HEK293T (cell line): ENCODE measurements around the gene MACROD1.
A peak's percentile ranks its signal among the peaks of the same experiment; 100 is the strongest.
"Not testable (repeated sequence)": the region's sequence is repeated elsewhere in the genome, so short reads cannot be mapped to it uniquely, and the experiment has no call there.

ENCODE experiments used
- CTCF ChIA-PET: fragments of 350-600 bp; formaldehyde crosslinking; extraction: SDS; loops from one replicate; lab custom pipeline; 2021; ENCODE audit warnings: antibody characterized with exemption, inconsistent platforms; lab: Yijun Ruan, JAX
- POLR2A ChIA-PET: fragments of 350-600 bp; formaldehyde crosslinking; extraction: SDS; loops from one replicate; lab custom pipeline; 2020; ENCODE audit warnings: antibody characterized with exemption, inconsistent platforms; lab: Yijun Ruan, JAX
- DNase-seq: peaks from one replicate; pipeline ENCODE4 v3.0.0; 2012; ENCODE audit warnings: mixed read lengths; ENCODE audit errors: extremely low spot score
- ARNT ChIP-seq: fragments of 450-650 bp; IDR thresholded peaks from 2 replicates; pipeline ENCODE4 v1.6.1; 2017; ENCODE audit warnings: mild to moderate bottlenecking
- BHLHE40 ChIP-seq: fragments of 450-650 bp; IDR thresholded peaks from 2 replicates; pipeline ENCODE4 v1.6.1; 2016; ENCODE audit warnings: mild to moderate bottlenecking, moderate library complexity, borderline replicate concordance
- CTBP1 ChIP-seq: fragments of 450-650 bp; IDR thresholded peaks from 2 replicates; pipeline ENCODE4 v1.6.1; 2016; ENCODE audit warnings: borderline replicate concordance
- ELF4 ChIP-seq: fragments of 450-650 bp; IDR thresholded peaks from 2 replicates; pipeline ENCODE4 v1.6.1; 2017; ENCODE audit warnings: antibody characterized with exemption
- FOXA1 ChIP-seq: fragments of 450-650 bp; IDR thresholded peaks from 2 replicates; pipeline ENCODE4 v1.6.1; 2016; ENCODE audit warnings: mild to moderate bottlenecking
- FOXK2 ChIP-seq: fragments of 450-650 bp; IDR thresholded peaks from 2 replicates; pipeline ENCODE4 v1.6.1; 2016; ENCODE audit warnings: mild to moderate bottlenecking
- FOXM1 ChIP-seq: fragments of 450-650 bp; IDR thresholded peaks from 2 replicates; pipeline ENCODE4 v1.6.1; 2017; ENCODE audit warnings: mild to moderate bottlenecking, borderline replicate concordance
- HDGF ChIP-seq: fragments of 450-650 bp; IDR thresholded peaks from 2 replicates; pipeline ENCODE4 v1.6.1; 2017; ENCODE audit warnings: antibody characterized with exemption, borderline replicate concordance
- L3MBTL2 ChIP-seq: fragments of 450-650 bp; conservative IDR thresholded peaks from 2 replicates; pipeline ENCODE4 v1.6.1; 2016; ENCODE audit warnings: mild to moderate bottlenecking
- LEF1 ChIP-seq: fragments of 450-650 bp; IDR thresholded peaks from 2 replicates; pipeline ENCODE4 v1.6.1; 2017; ENCODE audit warnings: mild to moderate bottlenecking, borderline replicate concordance
- NFRKB ChIP-seq: fragments of 450-650 bp; IDR thresholded peaks from 2 replicates; pipeline ENCODE4 v1.6.1; 2016; ENCODE audit warnings: mild to moderate bottlenecking, moderate library complexity
- PKNOX1 ChIP-seq: fragments of 450-650 bp; IDR thresholded peaks from 2 replicates; pipeline ENCODE4 v1.6.1; 2016
- SP1 ChIP-seq: fragments of 450-650 bp; IDR thresholded peaks from 2 replicates; pipeline ENCODE4 v1.6.1; 2017
- SUZ12 ChIP-seq: fragments of 450-650 bp; IDR thresholded peaks from 2 replicates; pipeline ENCODE4 v1.6.1; 2016; ENCODE audit warnings: mild to moderate bottlenecking
- TARDBP ChIP-seq: fragments of 450-650 bp; IDR thresholded peaks from 2 replicates; pipeline ENCODE4 v1.6.1; 2016
- ZNF384 ChIP-seq: fragments of 450-650 bp; IDR thresholded peaks from 2 replicates; pipeline ENCODE4 v1.6.1; 2016

Gene MACROD1

DNA sequence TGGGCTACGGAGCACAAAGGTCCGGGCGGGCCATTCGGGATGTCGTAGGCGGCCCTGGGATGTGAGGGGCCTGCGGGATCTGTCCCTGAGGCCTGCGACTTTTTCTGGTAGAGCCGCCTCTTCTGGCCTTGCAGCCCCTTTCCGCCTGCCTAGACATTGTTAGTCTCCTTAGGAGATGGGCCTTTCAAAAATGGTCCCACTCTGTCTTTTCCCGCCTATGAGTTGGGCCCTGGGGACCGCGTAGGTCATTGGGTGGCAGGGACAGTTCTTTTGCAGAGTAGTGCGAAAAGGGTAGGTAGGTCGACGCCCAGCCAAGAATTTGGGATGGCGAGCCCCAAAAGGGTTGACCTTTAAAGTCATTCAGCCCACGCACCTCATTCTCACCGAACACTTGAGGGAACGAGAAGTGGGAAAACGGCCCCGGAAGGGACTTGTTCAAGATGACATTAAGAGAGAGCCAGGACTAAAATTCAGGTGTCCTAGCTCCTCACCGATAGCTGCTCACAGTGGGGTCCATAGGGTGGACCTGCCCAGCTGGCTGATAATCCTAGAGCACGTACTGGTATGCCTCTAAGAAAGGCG, 178.9 kb downstream of the MACROD1 start:
- TF ChIP-seq LEF1, result no peak
- no peak for TF ChIP-seq ARNT
- TF ChIP-seq CTBP1, result no peak
- 0 out of 2 replicates have a peak, but pooled peaks have one; percentile 12 for TF ChIP-seq L3MBTL2
- TF ChIP-seq NFRKB, result no peak
- ChIA-PET POLR2A (no interaction called here), CTCF (no interaction called here)
- no peak for DNase-seq

DNA sequence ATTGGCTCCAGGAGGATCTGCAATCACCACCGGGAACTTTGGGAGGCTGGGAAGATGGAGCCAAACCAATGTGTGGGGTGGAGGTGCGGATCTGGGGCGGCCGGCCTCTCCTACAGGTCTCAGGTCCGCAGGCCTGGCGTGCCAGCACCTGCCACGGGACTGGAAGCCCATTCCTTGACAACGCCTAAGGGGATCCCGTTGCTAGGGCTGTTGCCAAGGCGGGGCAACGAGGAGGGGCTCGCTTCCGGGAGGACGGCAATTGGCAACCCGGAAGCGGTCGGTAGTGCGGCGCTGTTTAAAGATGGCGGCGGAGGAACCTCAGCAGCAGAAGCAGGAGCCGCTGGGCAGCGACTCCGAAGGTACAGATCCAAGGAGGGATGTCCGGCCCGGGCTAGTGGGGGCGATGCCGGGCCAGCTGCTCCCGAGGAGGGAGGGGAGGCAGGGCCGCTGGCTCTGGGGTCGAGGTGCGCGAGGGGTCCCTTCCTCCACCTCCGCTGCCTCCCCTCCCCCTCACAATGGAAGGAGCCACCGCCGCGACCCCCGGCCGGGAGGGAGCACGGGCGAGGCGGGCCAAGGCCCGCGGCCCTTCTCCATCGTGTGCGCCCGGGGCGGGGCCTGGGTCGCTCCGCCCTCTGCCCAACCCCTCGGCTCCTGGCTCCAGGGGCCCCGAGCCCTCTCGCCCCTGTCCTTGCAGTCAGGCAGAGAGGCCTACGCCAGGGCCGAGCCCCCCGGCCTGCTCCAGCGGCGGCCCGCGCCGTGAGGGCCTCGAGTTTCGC, 179.6 kb downstream of the MACROD1 start, which contains the start of gene OTUB1:
OTUB1 (plus strand) TSS at position 283 of the 776 bp plus-strand sequence; CDS start at position 302, 19 bp downstream.
- peak; percentile 94 for DNase-seq
- ChIA-PET CTCF (no interaction called here), POLR2A (interaction anchor here (1.2 to 1.5 kb wide), 2 partner anchors 9 to 12 kb away, joined by 4 to 9 read pairs; partner anchors contain the start of gene COX8A)
- TF ChIP-seq NFRKB (no peak; the same call in 1 of the 2 replicates), ELF4 (peak; percentile 95)

- DNase-seq, result no peak
- POLR2A ChIA-PET, result interaction anchor here (1.2 to 1.5 kb wide), 2 partner anchors 9 to 11 kb away, joined by 4 to 9 read pairs; partner anchors contain the start of gene COX8A
- CTCF ChIA-PET, result no interaction called here
- no peak for TF ChIP-seq CTBP1
- no peak for TF ChIP-seq HDGF
- no peak for TF ChIP-seq FOXA1
- TF ChIP-seq NFRKB, result no peak
- TF ChIP-seq SP1, result no peak
- no peak for TF ChIP-seq FOXK2
- no peak for TF ChIP-seq SUZ12
Observed at GRCh38 chr11:63985812-63986155, 180.1 kb downstream of the MACROD1 start.

- ChIA-PET POLR2A (no interaction called here), CTCF (no interaction called here)
- no peak for DNase-seq
- TF ChIP-seq ZNF384 (no peak), SUZ12 (no peak), PKNOX1 (no peak), FOXM1 (no peak), SP1 (no peak), FOXA1 (no peak), FOXK2 (no peak), BHLHE40 (no peak), TARDBP (no peak), ARNT (no peak), HDGF (no peak), LEF1 (no peak), L3MBTL2 (no peak), CTBP1 (no peak), NFRKB (no peak), ELF4 (no peak)
Observed at GRCh38 chr11:63979426-63979825, 186.5 kb downstream of the MACROD1 start.

GRCh38 chr11:63978551-63979239, 187.2 kb downstream of the MACROD1 start:
- POLR2A ChIA-PET, result no interaction called here
- CTCF ChIA-PET, result no interaction called here
- TF ChIP-seq ZNF384 (no peak), FOXM1 (no peak), PKNOX1 (no peak), SUZ12 (no peak), ARNT (no peak), FOXA1 (no peak)
- no peak for DNase-seq

DNA sequence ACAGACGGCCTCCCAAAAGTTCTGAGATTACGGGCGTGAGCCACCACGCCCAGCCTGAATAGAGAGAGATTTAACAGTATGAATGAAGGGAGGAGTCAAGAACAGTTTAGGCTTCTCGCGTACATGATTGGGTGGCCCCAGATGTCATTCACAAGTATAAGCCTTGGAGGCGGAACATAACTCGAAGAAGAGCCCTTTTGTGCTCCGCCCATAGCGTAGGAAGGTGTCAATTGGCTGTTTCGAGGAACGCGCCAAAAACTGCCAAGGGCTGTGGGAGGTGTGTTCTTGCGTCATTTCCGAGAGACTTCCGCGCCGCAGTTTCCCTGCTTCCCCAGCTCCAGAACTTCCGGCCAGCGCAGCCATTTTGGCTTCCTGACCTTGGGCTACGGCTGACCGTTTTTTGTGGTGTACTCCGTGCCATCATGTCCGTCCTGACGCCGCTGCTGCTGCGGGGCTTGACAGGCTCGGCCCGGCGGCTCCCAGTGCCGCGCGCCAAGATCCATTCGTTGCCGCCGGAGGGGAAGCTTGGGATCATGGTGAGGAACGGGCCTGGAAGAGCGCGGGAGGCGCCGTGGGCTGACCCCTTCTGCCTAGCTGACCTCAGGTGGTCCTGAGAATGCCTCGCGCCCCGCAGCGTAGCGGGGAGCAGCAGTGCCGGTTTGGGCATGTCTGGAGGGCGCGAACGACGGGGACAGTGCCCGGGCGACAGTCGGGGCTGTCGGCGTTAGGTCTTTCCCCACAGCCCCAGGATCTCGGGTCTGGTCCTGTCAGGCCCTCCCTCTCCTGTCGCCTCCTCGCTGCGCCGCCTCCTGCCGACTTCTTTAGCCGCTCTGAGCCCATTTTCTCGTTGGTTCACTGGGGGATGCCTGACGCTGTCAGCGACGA, 191.4 kb downstream of the MACROD1 start, which contains the start of gene COX8A:
COX8A (plus strand) TSS at position 362 of the 885 bp plus-strand sequence; CDS start at position 423, 61 bp downstream.
- CTCF ChIA-PET, result interaction anchor here (0.8 kb wide), 1 partner anchor 29 kb away, joined by 3 read pairs; no protein-coding TSS in a partner anchor
- peak; percentile 96 for DNase-seq
- POLR2A ChIA-PET, result interaction anchor here (0.6 to 1.7 kb wide), 16 partner anchors 9 to 211 kb away, joined by 3 to 9 read pairs (median 3); partner anchors contain the start of genes OTUB1 and STIP1
- TF ChIP-seq CTBP1, result no peak
- TF ChIP-seq ELF4, result peak; percentile 69
- TF ChIP-seq NFRKB, result no peak
- 0 out of 2 replicates have a peak, but pooled peaks have one; percentile 58 for TF ChIP-seq HDGF
- no peak; the same call in 1 of the 2 replicates for TF ChIP-seq FOXM1
- TF ChIP-seq TARDBP, result no peak
- TF ChIP-seq SP1, result no peak
- TF ChIP-seq PKNOX1, result peak; percentile 98
- TF ChIP-seq L3MBTL2, result peak; percentile 16; the same call in 1 of the 2 replicates
- TF ChIP-seq ARNT, result no peak
- TF ChIP-seq ZNF384, result peak; percentile 84; the same call in 1 of the 2 replicates
- no peak for TF ChIP-seq BHLHE40
- no peak for TF ChIP-seq FOXK2
- no peak for TF ChIP-seq SUZ12
- TF ChIP-seq FOXA1, result no peak
- no peak for TF ChIP-seq LEF1

GRCh38 chr11:63973912-63974258, 192.0 kb downstream of the MACROD1 start:
- POLR2A ChIA-PET, result interaction anchor here (0.6 to 1.3 kb wide), 14 partner anchors 10 to 212 kb away, joined by 3 to 9 read pairs (median 3); partner anchors contain the start of genes OTUB1 and STIP1
- DNase-seq, CTCF ChIA-PET: not testable (repeated sequence)
